Measurements from ENCODE around the gene BCLAF1. TPM values are rescaled to one million over a fixed set of nuclear protein-coding genes. Genes with fewer than 3 reads are reported as not detected.

The BCLAF1 gene
- polyA plus RNA-seq, 3 donors, result 32.5 to 75.8 (median 47.0) TPM

DNA sequence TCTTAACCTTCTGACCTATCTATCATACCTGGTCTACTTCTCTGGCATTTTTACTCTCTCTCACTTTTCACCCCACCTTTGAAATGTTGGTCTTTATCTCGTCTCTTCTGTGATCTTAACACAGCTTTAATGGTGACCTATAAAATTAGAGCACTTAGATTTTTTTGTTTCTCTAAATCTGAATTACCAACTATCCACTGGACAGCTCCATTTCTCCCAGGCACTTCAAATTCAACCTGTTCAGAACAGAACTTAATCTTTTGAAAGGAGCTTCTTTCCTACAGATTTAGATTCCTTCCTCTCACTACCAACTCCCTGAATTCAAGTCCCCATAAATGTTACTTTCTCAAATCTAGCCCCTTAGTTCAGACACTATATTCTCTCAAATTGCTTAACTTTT, 24.5 kb downstream of the BCLAF1 start:
- intact Hi-C loops (cut with micrococcal nuclease), result loop anchor here in 1 of 2 donors (10.0 kb wide), 1 partner anchor 1080 kb away; the partner anchor contains the start of gene MYB
- H3K4me3 ChIP-seq (replicated peaks in 1 of 3; ENCODE audit: low read depth in 2 of 3, low read length in 3 of 3), result no peak overlapping the region
- Mint-ChIP-seq H3K4me1 (peaks cover 2% of the 10 kb centered on the region), H3K36me3 (peaks cover 82 to 90% of the 10 kb centered on the region in 2 donors), H3K9me3 (no peaks in the 10 kb centered on the region), H3K27me3 (ENCODE audit: low read depth in 3 of 3) (no peaks in the 10 kb centered on the region), H3K4me3 (no peak overlapping the region), H3K27ac (no peak overlapping the region)
- TF ChIP-seq, protein P1, sequence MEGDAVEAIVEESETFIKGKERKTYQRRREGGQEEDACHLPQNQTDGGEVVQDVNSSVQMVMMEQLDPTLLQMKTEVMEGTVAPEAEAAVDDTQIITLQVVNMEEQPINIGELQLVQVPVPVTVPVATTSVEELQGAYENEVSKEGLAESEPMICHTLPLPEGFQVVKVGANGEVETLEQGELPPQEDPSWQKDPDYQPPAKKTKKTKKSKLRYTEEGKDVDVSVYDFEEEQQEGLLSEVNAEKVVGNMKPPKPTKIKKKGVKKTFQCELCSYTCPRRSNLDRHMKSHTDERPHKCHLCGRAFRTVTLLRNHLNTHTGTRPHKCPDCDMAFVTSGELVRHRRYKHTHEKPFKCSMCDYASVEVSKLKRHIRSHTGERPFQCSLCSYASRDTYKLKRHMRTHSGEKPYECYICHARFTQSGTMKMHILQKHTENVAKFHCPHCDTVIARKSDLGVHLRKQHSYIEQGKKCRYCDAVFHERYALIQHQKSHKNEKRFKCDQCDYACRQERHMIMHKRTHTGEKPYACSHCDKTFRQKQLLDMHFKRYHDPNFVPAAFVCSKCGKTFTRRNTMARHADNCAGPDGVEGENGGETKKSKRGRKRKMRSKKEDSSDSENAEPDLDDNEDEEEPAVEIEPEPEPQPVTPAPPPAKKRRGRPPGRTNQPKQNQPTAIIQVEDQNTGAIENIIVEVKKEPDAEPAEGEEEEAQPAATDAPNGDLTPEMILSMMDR (IDR thresholded peaks at IDR 0.05), result no peak
- no peaks in the 10 kb centered on the region for H3K9me3 ChIP-seq (replicated peaks in 1 of 2; ENCODE audit: control insufficient read depth in 1 of 2, insufficient read depth in 1 of 2, low read length in 2 of 2)
- no peaks in the 10 kb centered on the region for H3K4me1 ChIP-seq (ENCODE audit: control insufficient read depth in 1 of 2, insufficient read depth in 2 of 2, low read length in 2 of 2)
- H4K20me1 ChIP-seq (ENCODE audit: insufficient read depth, low read length), result peaks cover 100% of the 10 kb centered on the region
- WGBS (ENCODE audit: insufficient coverage), result no CpG with 5 or more reads among the region's 1 CpG
- H3K27ac ChIP-seq (ENCODE audit: low read depth in 1 of 2, low read length in 2 of 2), result no peak overlapping the region
- no peak overlapping the region for H2AFZ ChIP-seq (ENCODE audit: insufficient read depth, low read depth, low read length, poor library complexity, severe bottlenecking)
- peaks cover 83% of the 10 kb centered on the region for H3K79me2 ChIP-seq (ENCODE audit: insufficient read depth, low read length)
- no peak overlapping the region for H3K4me2 ChIP-seq (replicated peaks; ENCODE audit: extremely low read depth, low read length, poor library complexity, severe bottlenecking)
- peaks cover 98 to 100% of the 10 kb centered on the region in 2 donors for H3K36me3 ChIP-seq (replicated peaks in 1 of 2; ENCODE audit: control insufficient read depth in 1 of 2, insufficient read depth in 2 of 2, low read length in 2 of 2)
- H3K9ac ChIP-seq (ENCODE audit: insufficient read depth, low read length, poor library complexity, severe bottlenecking), result no peak overlapping the region
- DNase-seq, result no peak
- H3K27me3 ChIP-seq (ENCODE audit: control insufficient read depth in 2 of 2, insufficient read depth in 2 of 2, low read length in 2 of 2), result no peaks in the 10 kb centered on the region

DNA sequence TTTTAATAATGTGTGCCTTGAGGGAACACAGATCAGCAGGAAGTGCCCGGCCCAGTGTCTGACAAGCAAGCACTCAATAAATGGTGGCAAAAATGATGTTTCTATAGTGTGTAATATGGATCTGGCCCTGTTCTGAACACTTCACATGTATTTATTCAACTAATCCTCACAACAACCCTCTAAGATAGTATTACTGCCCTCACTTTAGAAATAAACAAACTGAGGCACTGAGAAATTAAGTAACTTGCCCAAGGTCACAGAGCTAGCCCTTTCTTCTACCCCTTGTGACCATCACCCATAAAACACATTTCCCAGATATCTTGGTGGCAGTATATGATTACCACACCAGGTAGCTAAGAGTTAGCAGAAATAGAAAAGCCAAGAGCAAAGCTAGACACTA, 26.7 kb downstream of the BCLAF1 start:
- H3K4me1 Mint-ChIP-seq, result peaks cover 2% of the 10 kb centered on the region
- Histone ChIP-seq H3K36me3 (replicated peaks in 1 of 2; ENCODE audit: control insufficient read depth in 1 of 2, insufficient read depth in 2 of 2, low read length in 2 of 2) (peaks cover 98 to 100% of the 10 kb centered on the region in 2 donors), H4K20me1 (ENCODE audit: insufficient read depth, low read length) (peaks cover 99% of the 10 kb centered on the region), H3K4me3 (replicated peaks in 1 of 3; ENCODE audit: low read depth in 2 of 3, low read length in 3 of 3) (no peak overlapping the region), H3K79me2 (ENCODE audit: insufficient read depth, low read length) (peaks cover 69% of the 10 kb centered on the region), H3K9ac (ENCODE audit: insufficient read depth, low read length, poor library complexity, severe bottlenecking) (no peak overlapping the region), H3K4me2 (replicated peaks; ENCODE audit: extremely low read depth, low read length, poor library complexity, severe bottlenecking) (no peak overlapping the region), H3K27me3 (ENCODE audit: control insufficient read depth in 2 of 2, insufficient read depth in 2 of 2, low read length in 2 of 2) (no peaks in the 10 kb centered on the region), H3K9me3 (replicated peaks in 1 of 2; ENCODE audit: control insufficient read depth in 1 of 2, insufficient read depth in 1 of 2, low read length in 2 of 2) (no peaks in the 10 kb centered on the region), H3K4me1 (ENCODE audit: control insufficient read depth in 1 of 2, insufficient read depth in 2 of 2, low read length in 2 of 2) (no peaks in the 10 kb centered on the region), H3K27ac (ENCODE audit: low read depth in 1 of 2, low read length in 2 of 2) (peak overlapping the region in 1 of 2 donors; percentile 6), H2AFZ (ENCODE audit: insufficient read depth, low read depth, low read length, poor library complexity, severe bottlenecking) (no peak overlapping the region)
- H3K9me3 Mint-ChIP-seq, result no peaks in the 10 kb centered on the region
- TF ChIP-seq, protein P1 (IDR thresholded peaks at IDR 0.05), result no peak
- peak overlapping the region in 2 of 7 donors; percentile 10 to 43 for H3K27ac Mint-ChIP-seq
- H3K4me3 Mint-ChIP-seq, result no peak overlapping the region
- peaks cover 83 to 90% of the 10 kb centered on the region in 2 donors for H3K36me3 Mint-ChIP-seq
- no peak for DNase-seq
- intact Hi-C loops (cut with micrococcal nuclease), result loop anchor here in 1 of 2 donors (10.0 kb wide), 1 partner anchor 1078 kb away; the partner anchor contains the start of gene MYB
- WGBS (ENCODE audit: insufficient coverage), result no CpG with 5 or more reads among the region's 1 CpG
- no peaks in the 10 kb centered on the region for H3K27me3 Mint-ChIP-seq (ENCODE audit: low read depth in 3 of 3)
